GM06990 (cell line): ENCODE measurements around the gene FIGLA.

Source experiments
- DNase-seq: peaks from one replicate; pipeline ENCODE4 v3.0.0-alpha.2; 2011; ENCODE audit not compliant: insufficient read length; ENCODE audit errors: extremely low read depth
- H3K27me3 ChIP-seq: replicated peaks from 2 replicates; pipeline ENCODE4 v1.6.0; 2011; ENCODE audit warnings: low read length; ENCODE audit not compliant: control insufficient read depth, insufficient read depth
- H3K36me3 ChIP-seq: 2 replicates; pipeline ENCODE4 v1.5.1; 2011; ENCODE audit warnings: low read length; ENCODE audit not compliant: control insufficient read depth, insufficient read depth
- H3K4me3 ChIP-seq: replicated peaks from 2 replicates; pipeline ENCODE4 v1.5.1; 2011; ENCODE audit warnings: low read depth, mild to moderate bottlenecking, control low read depth, low read length
- TF ChIP-seq, protein P1 (sequence below): IDR thresholded peaks from 2 replicates; pipeline ENCODE4 v1.5.1; 2011; ENCODE audit warnings: low read length, control low read depth, mild to moderate bottlenecking, inconsistent platforms; ENCODE audit not compliant: insufficient read depth, poor library complexity, severe bottlenecking

Gene FIGLA

GRCh38 chr2:70833246-70833645 is 42.8 kb upstream of the FIGLA start:
- DNase-seq: no peak
- TF ChIP-seq, protein P1, sequence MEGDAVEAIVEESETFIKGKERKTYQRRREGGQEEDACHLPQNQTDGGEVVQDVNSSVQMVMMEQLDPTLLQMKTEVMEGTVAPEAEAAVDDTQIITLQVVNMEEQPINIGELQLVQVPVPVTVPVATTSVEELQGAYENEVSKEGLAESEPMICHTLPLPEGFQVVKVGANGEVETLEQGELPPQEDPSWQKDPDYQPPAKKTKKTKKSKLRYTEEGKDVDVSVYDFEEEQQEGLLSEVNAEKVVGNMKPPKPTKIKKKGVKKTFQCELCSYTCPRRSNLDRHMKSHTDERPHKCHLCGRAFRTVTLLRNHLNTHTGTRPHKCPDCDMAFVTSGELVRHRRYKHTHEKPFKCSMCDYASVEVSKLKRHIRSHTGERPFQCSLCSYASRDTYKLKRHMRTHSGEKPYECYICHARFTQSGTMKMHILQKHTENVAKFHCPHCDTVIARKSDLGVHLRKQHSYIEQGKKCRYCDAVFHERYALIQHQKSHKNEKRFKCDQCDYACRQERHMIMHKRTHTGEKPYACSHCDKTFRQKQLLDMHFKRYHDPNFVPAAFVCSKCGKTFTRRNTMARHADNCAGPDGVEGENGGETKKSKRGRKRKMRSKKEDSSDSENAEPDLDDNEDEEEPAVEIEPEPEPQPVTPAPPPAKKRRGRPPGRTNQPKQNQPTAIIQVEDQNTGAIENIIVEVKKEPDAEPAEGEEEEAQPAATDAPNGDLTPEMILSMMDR: no peak
- no peak overlapping the region for H3K4me3 ChIP-seq
- H3K27me3 ChIP-seq: peaks cover 2% of the 10 kb centered on the region
- no peaks in the 10 kb centered on the region for H3K36me3 ChIP-seq

GRCh38 chr2:70832386-70832785 is 41.9 kb upstream of the FIGLA start:
- H3K36me3 ChIP-seq: no peaks in the 10 kb centered on the region
- H3K4me3 ChIP-seq: no peak overlapping the region
- H3K27me3 ChIP-seq: peaks cover 2% of the 10 kb centered on the region
- no peak for DNase-seq
- TF ChIP-seq, protein P1: no peak

DNA sequence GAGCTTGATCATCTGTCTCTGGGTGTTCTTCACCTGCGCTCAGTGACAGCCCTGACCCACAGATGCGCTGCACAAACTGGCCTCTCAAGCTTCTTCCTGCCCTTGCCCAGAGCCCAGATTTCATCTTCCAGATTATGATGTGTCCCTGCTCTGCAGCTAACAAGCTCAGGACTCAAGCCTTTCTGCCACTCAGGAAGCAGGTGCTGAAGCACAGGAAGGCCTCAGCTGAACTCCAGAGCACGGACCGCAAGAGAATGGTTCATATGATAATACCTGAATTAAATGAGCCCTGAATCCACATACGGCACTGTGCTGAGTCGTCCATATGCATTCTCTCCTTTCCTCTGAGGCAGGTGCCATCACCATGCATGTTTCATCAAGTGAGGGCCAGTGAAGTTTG is 41.4 kb upstream of the FIGLA start:
- TF ChIP-seq, protein P1: no peak

DNA sequence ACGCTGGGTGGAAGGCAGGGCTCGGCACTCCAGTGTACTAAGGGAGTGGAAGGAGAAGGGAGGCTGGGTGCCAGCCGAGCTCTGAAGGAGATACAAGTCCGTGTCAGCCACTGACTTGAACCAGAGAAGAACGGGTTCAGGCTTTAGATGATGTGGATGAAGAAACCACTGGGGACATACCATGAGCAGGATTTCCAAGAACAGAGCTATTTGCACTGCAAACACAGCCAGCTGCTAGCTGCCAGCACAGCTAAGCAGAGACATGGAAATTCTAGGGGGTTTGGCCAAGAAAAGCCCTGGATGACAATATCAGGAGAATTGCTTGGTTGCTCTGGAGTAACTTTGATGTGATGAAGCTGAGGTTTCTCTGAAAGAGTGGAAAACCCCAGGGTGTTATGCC is 39.9 kb upstream of the FIGLA start:
- H3K27me3 ChIP-seq: peaks cover 2% of the 10 kb centered on the region
- H3K36me3 ChIP-seq: no peaks in the 10 kb centered on the region
- no peak for DNase-seq
- H3K4me3 ChIP-seq: no peak overlapping the region
- TF ChIP-seq, protein P1: no peak

More for the DNA sequence above, 41.4 kb upstream of the FIGLA start:
- no peak for DNase-seq
- H3K4me3 ChIP-seq: no peak overlapping the region
- H3K36me3 ChIP-seq: no peaks in the 10 kb centered on the region
- peaks cover 2% of the 10 kb centered on the region for H3K27me3 ChIP-seq

DNA sequence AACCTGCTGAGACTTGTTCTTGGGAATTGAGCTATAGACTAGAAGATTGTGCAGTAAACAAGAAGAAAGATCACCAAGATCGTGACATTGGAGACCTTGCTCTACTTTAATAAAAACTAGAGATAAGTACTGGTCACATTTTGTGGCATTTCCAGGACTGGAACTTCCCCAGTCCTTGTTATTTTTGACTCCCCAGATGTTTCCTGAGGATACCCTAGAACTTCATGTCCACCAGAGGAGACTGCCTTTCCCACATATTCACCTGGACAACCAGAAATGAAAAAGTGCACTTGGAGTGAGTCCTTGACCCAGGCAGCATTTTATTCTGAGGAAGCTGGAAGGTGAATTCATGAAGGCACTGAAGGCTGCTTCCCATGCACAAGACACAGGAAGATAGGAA is 39.5 kb upstream of the FIGLA start:
- H3K27me3 ChIP-seq: peaks cover 2% of the 10 kb centered on the region
- no peak for DNase-seq
- TF ChIP-seq, protein P1: no peak

More for the DNA sequence above, 39.5 kb upstream of the FIGLA start:
- no peak overlapping the region for H3K4me3 ChIP-seq
- H3K36me3 ChIP-seq: no peaks in the 10 kb centered on the region
